HG03565 (cell line): ENCODE results near the gene STK38.
"Not testable (repeated sequence)": the region's sequence is repeated elsewhere in the genome, so short reads cannot be mapped to it uniquely, and the experiment has no call there.

ENCODE experiments used
- ATAC-seq: cut with Tn5 transposase; IDR thresholded peaks from one replicate; pipeline ENCODE4 v1.9.1; 2021; ENCODE audit warnings: mild to moderate bottlenecking, moderate library complexity; ENCODE audit not compliant: unreplicated experiment

STK38 gene

GRCh38 chr6:36546920-36547645, at the start of gene STK38:
TSS of gene STK38 (minus strand) at chr6:36547479. CDS start at chr6:36540202, 7,277 bp downstream.
- peak; percentile 56 for ATAC-seq

GRCh38 chr6:36596356-36596755, 49.1 kb upstream of the STK38 start:
- ATAC-seq = no peak

GRCh38 chr6:36594816-36595643, 47.8 kb upstream of the STK38 start:
- no peak for ATAC-seq

- ATAC-seq = peak; percentile 85
Measured at GRCh38 chr6:36594029-36594815, 46.9 kb upstream of the STK38 start, which contains the start of gene SRSF3. TSS of gene SRSF3 (plus strand) at chr6:36594362. CDS start at chr6:36596763, 2,401 bp downstream.

GRCh38 chr6:36593569-36594028, 46.3 kb upstream of the STK38 start:
- ATAC-seq = peak; percentile 2

- peak; percentile 27 for ATAC-seq
Measured at GRCh38 chr6:36592221-36592655, 45.0 kb upstream of the STK38 start.

- no peak for ATAC-seq
Measured at GRCh38 chr6:36590237-36590636, 43.0 kb upstream of the STK38 start.

- ATAC-seq = not testable (repeated sequence)
Measured at GRCh38 chr6:36589025-36589400, 41.7 kb upstream of the STK38 start.

GRCh38 chr6:36586606-36587005, 39.3 kb upstream of the STK38 start:
- ATAC-seq = no peak

- no peak for ATAC-seq
Measured at GRCh38 chr6:36581716-36582115, 34.4 kb upstream of the STK38 start.

GRCh38 chr6:36580184-36580526, 32.9 kb upstream of the STK38 start:
- ATAC-seq = no peak

GRCh38 chr6:36578431-36578830, 31.2 kb upstream of the STK38 start:
- no peak for ATAC-seq

GRCh38 chr6:36578030-36578429, 30.8 kb upstream of the STK38 start:
- ATAC-seq = no peak

- no peak for ATAC-seq
Measured at GRCh38 chr6:36577301-36577700, 30.0 kb upstream of the STK38 start.

- no peak for ATAC-seq
Measured at GRCh38 chr6:36576578-36576977, 29.3 kb upstream of the STK38 start.

GRCh38 chr6:36574679-36575078, 27.4 kb upstream of the STK38 start:
- no peak for ATAC-seq

- not testable (repeated sequence) for ATAC-seq
Measured at GRCh38 chr6:36572353-36573311, 25.4 kb upstream of the STK38 start.

- no peak for ATAC-seq
Measured at GRCh38 chr6:36571122-36572043, 24.1 kb upstream of the STK38 start.

GRCh38 chr6:36570264-36570663, 23.0 kb upstream of the STK38 start:
- no peak for ATAC-seq
